Spleen (tissue), 11 donors: ENCODE results near the gene SPATA31C1. TPM values are rescaled to one million over a fixed set of nuclear protein-coding genes. Genes with fewer than 3 reads are reported as not detected.

ENCODE experiments used
- DNase-seq: peaks from one replicate; pipeline ENCODE4 v3.0.0-alpha.2; 2020
- H3K27ac ChIP-seq, 8 donors: fragments of 200-600 bp; sonication (generic) in 7 of 8; 1 replicate in 4 of 8; 2 replicates in 4 of 8; pipeline versions ENCODE4 v1.5.0 to v1.8.0; 2016 to 2021; ENCODE audit warnings: inconsistent platforms in 4 of 8, mild to moderate bottlenecking in 4 of 8, moderate library complexity in 1 of 8
- H3K27me3 ChIP-seq, 7 donors: fragments of 200-600 bp; sonication (generic) in 6 of 7; replicated peaks in 1 of 7; 1 replicate in 4 of 7; 2 replicates in 3 of 7; pipeline versions ENCODE4 v1.5.0 to v1.8.0; 2016 to 2021; ENCODE audit warnings: inconsistent platforms in 3 of 7, mild to moderate bottlenecking in 1 of 7
- H3K36me3 ChIP-seq, 6 donors: fragments of 200-600 bp; sonication (generic) in 5 of 6; 1 replicate in 4 of 6; 2 replicates in 2 of 6; pipeline versions ENCODE4 v1.5.0 to v1.8.0; 2016 to 2021; ENCODE audit warnings: inconsistent platforms in 2 of 6
- H3K4me1 ChIP-seq, 6 donors: fragments of 200-600 bp; sonication (generic) in 5 of 6; 1 replicate in 3 of 6; 2 replicates in 3 of 6; pipeline versions ENCODE4 v1.5.0 to v1.8.0; 2016 to 2021; ENCODE audit warnings: inconsistent platforms in 3 of 6
- H3K4me3 ChIP-seq, 8 donors: fragments of 200-600 bp; sonication (generic) in 7 of 8; 1 replicate in 4 of 8; 2 replicates in 4 of 8; pipeline versions ENCODE4 v1.5.0 to v1.8.0; 2016 to 2021; ENCODE audit warnings: inconsistent platforms in 4 of 8, mild to moderate bottlenecking in 4 of 8, moderate library complexity in 2 of 8
- H3K9me3 ChIP-seq, 8 donors: fragments of 200-600 bp; sonication (generic) in 7 of 8; 1 replicate in 4 of 8; 2 replicates in 4 of 8; pipeline versions ENCODE4 v1.5.0 to v1.8.0; 2016 to 2021; ENCODE audit warnings: inconsistent platforms in 4 of 8
- CTCF ChIP-seq, 11 experiments: fragments of 200-600 bp in 7 of 11; fragments of 450-650 bp in 4 of 11; sonication (generic) in 4 of 11; IDR thresholded peaks in 8 of 11; conservative IDR thresholded peaks in 3 of 11; 1 replicate in 7 of 11; 2 replicates in 4 of 11; pipeline versions ENCODE4 v1.4.0 to v1.8.0; 2016 to 2021; ENCODE audit warnings: antibody characterized with exemption in 11 of 11, inconsistent platforms in 4 of 11, mild to moderate bottlenecking in 1 of 11
- POLR2A ChIP-seq, 3 donors: fragments of 450-650 bp; IDR thresholded peaks; one replicate each; pipeline ENCODE4 v1.5.1; 2017; ENCODE audit warnings: antibody characterized with exemption in 3 of 3, mild to moderate bottlenecking in 1 of 3
- POLR2AphosphoS5 ChIP-seq, 3 donors: sonication (generic); formaldehyde crosslinking; IDR thresholded peaks; one replicate each; pipeline ENCODE4 v1.5.1; 2017; ENCODE audit warnings: antibody characterized with exemption in 3 of 3
- WGBS, 5 donors: extraction: QIAGEN DNeasy Blood & Tissue Kit in 3 of 5; methylation state at CpG; one replicate each; pipeline versions ENCODE4 v1.1.5 to v1.1.7; 2013 to 2018; 5-methylcytosine and 5-hydroxymethylcytosine counted together
- intact Hi-C: fragments of 100-400 bp; cut with DNase I; formaldehyde crosslinking; loops from one replicate; pipeline ENCODE4 v1.15.0; 2023; ENCODE audit warnings: low total_unique reads
- polyA plus RNA-seq, 3 donors: library from polyadenylated mRNA; stranded (reverse); fragments of 200-250 nt; gene quantifications; one replicate each; pipeline ENCODE4 v1.2.1, GENCODE V29; 2013
- total RNA-seq, 7 donors: library from RNA; depleted of rRNA in 3 of 7; stranded (reverse); fragments of >200 nt in 3 of 7; fragmentation: NEBNext Ultra II Directional in 4 of 7; extraction: Animal tissue kit (Norgen Biotek cat#: 25700) in 4 of 7; gene quantifications; one replicate each; pipeline versions ENCODE4 v1.1.0 to v1.2.1, GENCODE V29; 2016 to 2021
- donor health status: healthy with polysubstance abuse.
- donor health status: DM: no; HTN: no; CAD: no; lungs with moderate emphysema.
- donor health status: DM: no; HTN: no; CAD: no.
- donor health status: Bipolar disorder and iron deficiency.
- donor health status: healthy.
- donor health status: DM: no; HTN: no; CAD: no.
- donor health status: DM: yes; HTN: yes; CAD: no.

The SPATA31C1 gene
- total and polyA plus RNA-seq, 10 donors = not detected

GRCh38 chr9:87889065-87889881, 28.5 kb upstream of the SPATA31C1 start:
- Histone ChIP-seq H3K4me1 (no peaks in the 10 kb centered on the region), H3K36me3 (no peaks in the 10 kb centered on the region), H3K4me3 (no peak overlapping the region), H3K27me3 (peaks cover 0 to 9% (median 0%) of the 10 kb centered on the region in 7 donors), H3K9me3 (peaks cover 0 to 6% (median 0%) of the 10 kb centered on the region in 8 donors), H3K27ac (no peak overlapping the region)
- TF ChIP-seq POLR2A (IDR thresholded peaks at IDR 0.05) (no peak), CTCF (IDR thresholded peaks at IDR 0.05 in 8 of 11, conservative IDR thresholded peaks at IDR 0.05 in 3 of 11) (no peak), POLR2AphosphoS5 (IDR thresholded peaks at IDR 0.05) (no peak)
- DNase-seq = no peak
- intact Hi-C loops = no loop called here
- WGBS, 5 donors = 81 to 90% (median 84%) methylated on average over 11 to 12 of the region's 12 CpGs

- Histone ChIP-seq H3K9me3 (peaks cover 0 to 7% (median 0%) of the 10 kb centered on the region in 8 donors), H3K27ac (no peak overlapping the region), H3K36me3 (no peaks in the 10 kb centered on the region), H3K4me3 (no peak overlapping the region), H3K27me3 (peaks cover 0 to 7% (median 0%) of the 10 kb centered on the region in 7 donors), H3K4me1 (no peaks in the 10 kb centered on the region)
- TF ChIP-seq POLR2AphosphoS5 (IDR thresholded peaks at IDR 0.05) = no peak
- no peak for TF ChIP-seq CTCF (IDR thresholded peaks at IDR 0.05 in 8 of 11, conservative IDR thresholded peaks at IDR 0.05 in 3 of 11)
- TF ChIP-seq POLR2A (IDR thresholded peaks at IDR 0.05) = no peak
- no peak for DNase-seq
- 83 to 93% (median 92%) methylated on average over 2 to 4 of the region's 4 CpGs for WGBS, 5 donors
- intact Hi-C loops = no loop called here
Observed at GRCh38 chr9:87889882-87890252, 27.9 kb upstream of the SPATA31C1 start.

- Histone ChIP-seq H3K9me3 (peaks cover 0 to 7% (median 0%) of the 10 kb centered on the region in 8 donors), H3K4me1 (no peaks in the 10 kb centered on the region), H3K36me3 (no peaks in the 10 kb centered on the region), H3K27ac (no peak overlapping the region), H3K27me3 (peaks cover 0 to 13% (median 0%) of the 10 kb centered on the region in 7 donors), H3K4me3 (no peak overlapping the region)
- intact Hi-C loops = no loop called here
- 82 to 88% (median 87%) methylated on average over 10 of the region's 10 CpGs for WGBS, 5 donors
- TF ChIP-seq POLR2AphosphoS5 (IDR thresholded peaks at IDR 0.05) (no peak), POLR2A (IDR thresholded peaks at IDR 0.05) (no peak), CTCF (IDR thresholded peaks at IDR 0.05 in 8 of 11, conservative IDR thresholded peaks at IDR 0.05 in 3 of 11) (no peak)
- DNase-seq = no peak
Observed at GRCh38 chr9:87890837-87891236, 26.9 kb upstream of the SPATA31C1 start.

GRCh38 chr9:87891754-87892153, 26.0 kb upstream of the SPATA31C1 start:
- H3K36me3 ChIP-seq = no peaks in the 10 kb centered on the region
- intact Hi-C loops = no loop called here
- no peak overlapping the region for H3K4me3 ChIP-seq
- no peak for DNase-seq
- H3K27ac ChIP-seq = no peak overlapping the region
- no peak for TF ChIP-seq POLR2A (IDR thresholded peaks at IDR 0.05)
- no peak for TF ChIP-seq CTCF (IDR thresholded peaks at IDR 0.05 in 8 of 11, conservative IDR thresholded peaks at IDR 0.05 in 3 of 11)
- TF ChIP-seq POLR2AphosphoS5 (IDR thresholded peaks at IDR 0.05) = no peak
- peaks cover 0 to 7% (median 0%) of the 10 kb centered on the region in 8 donors for H3K9me3 ChIP-seq
- 91 to 96% (median 94%) methylated on average over 6 of the region's 6 CpGs for WGBS, 5 donors
- no peaks in the 10 kb centered on the region for H3K4me1 ChIP-seq
- H3K27me3 ChIP-seq = peaks cover 0 to 10% (median 0%) of the 10 kb centered on the region in 7 donors
